ENCODE measurements around the gene G6PD.
"Not testable (repeated sequence)": the region's sequence is repeated elsewhere in the genome, so short reads cannot be mapped to it uniquely, and the experiment has no call there.

The G6PD gene

GRCh38 chrX:154513716-154514115, 32.9 kb downstream of the G6PD start:
- no peak for DNase-seq

GRCh38 chrX:154512879-154513553, 33.6 kb downstream of the G6PD start:
- DNase-seq: no peak

- no peak for DNase-seq
Observed at GRCh38 chrX:154511761-154512160, 34.9 kb downstream of the G6PD start.

- DNase-seq: no peak
Observed at GRCh38 chrX:154509455-154509854, 37.2 kb downstream of the G6PD start.

- DNase-seq: no peak
Observed at GRCh38 chrX:154508384-154508745, 38.3 kb downstream of the G6PD start.

GRCh38 chrX:154507673-154508383, 38.8 kb downstream of the G6PD start:
- no peak for DNase-seq

- no peak for DNase-seq
Observed at GRCh38 chrX:154506483-154507332, 39.9 kb downstream of the G6PD start.

- DNase-seq: no peak
Observed at GRCh38 chrX:154505734-154506133, 40.9 kb downstream of the G6PD start.

GRCh38 chrX:154502989-154503388, 43.7 kb downstream of the G6PD start:
- no peak for DNase-seq

GRCh38 chrX:154502098-154502497, 44.5 kb downstream of the G6PD start:
- DNase-seq: no peak

GRCh38 chrX:154501423-154501822, 45.2 kb downstream of the G6PD start:
- DNase-seq: not testable (repeated sequence)

GRCh38 chrX:154496591-154497137, 50.0 kb downstream of the G6PD start:
- DNase-seq: not testable (repeated sequence)

- no peak for DNase-seq
Observed at GRCh38 chrX:154495472-154495922, 51.1 kb downstream of the G6PD start.

- no peak for DNase-seq
Observed at GRCh38 chrX:154494715-154495114, 51.9 kb downstream of the G6PD start.

- DNase-seq: peak; percentile 82
Observed at GRCh38 chrX:154490414-154491083, 56.1 kb downstream of the G6PD start, which contains the start of gene SLC10A3. Gene SLC10A3 (minus strand): TSS chrX:154490629. CDS start chrX:154488940, 1,689 bp downstream.

- DNase-seq: no peak
Observed at GRCh38 chrX:154490021-154490413, 56.6 kb downstream of the G6PD start.

- no peak for DNase-seq
Observed at GRCh38 chrX:154489182-154489581, 57.5 kb downstream of the G6PD start.

GRCh38 chrX:154488336-154489075, 58.1 kb downstream of the G6PD start:
- no peak for DNase-seq

- DNase-seq: no peak
Observed at GRCh38 chrX:154487518-154488290, 58.9 kb downstream of the G6PD start.

- DNase-seq: no peak
Observed at GRCh38 chrX:154486396-154487207, 60.0 kb downstream of the G6PD start, which contains the start of gene UBL4A. Gene UBL4A (minus strand): TSS chrX:154486615. CDS start chrX:154486584, 31 bp downstream.
